ENCODE measurements around the gene CD1B. TPM values are rescaled to one million over a fixed set of nuclear protein-coding genes. Genes with fewer than 3 reads are reported as not detected.

Gene CD1B
- total and polyA plus RNA-seq, 4 donors: 0.02 to 0.30 TPM; not detected in 2

DNA sequence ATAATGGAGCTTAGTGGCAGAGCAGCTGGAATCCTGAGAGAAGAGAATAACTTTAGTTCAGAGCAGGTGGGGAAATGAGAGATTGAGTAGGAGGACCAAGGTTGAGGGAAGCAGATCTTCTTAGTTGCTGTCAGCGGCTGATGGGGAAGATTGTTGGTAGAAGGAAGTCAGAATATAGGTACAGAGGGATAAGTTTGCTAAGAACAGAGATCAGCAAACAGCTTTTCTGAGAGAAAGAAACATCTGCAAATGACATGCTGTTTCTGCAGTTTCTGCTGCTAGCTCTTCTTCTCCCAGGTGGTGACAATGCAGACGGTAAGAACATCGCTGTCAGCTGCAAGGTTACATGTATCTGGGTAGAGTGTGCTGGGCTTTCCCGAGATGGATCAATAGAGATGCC is 41.5 kb downstream of the CD1B start, which contains the start of gene CD1C:
Gene CD1C (plus strand): TSS at position 113 of the 400 bp plus-strand sequence. CDS start 142 bp downstream, at position 255.
- H3K9me3 ChIP-seq (ENCODE audit: control insufficient read depth in 4 of 4, insufficient read depth in 3 of 4, low read length in 3 of 4): no peaks in the 10 kb centered on the region
- no peaks in the 10 kb centered on the region for H3K36me3 ChIP-seq (ENCODE audit: control insufficient read depth in 4 of 4, insufficient read depth in 4 of 4, low read length in 4 of 4)
- no peak within 1 kb of the TSS for H3K4me3 ChIP-seq
- H3K27me3 ChIP-seq (ENCODE audit: control insufficient read depth in 3 of 3, insufficient read depth in 3 of 3, low read length in 2 of 3): no peaks in the 10 kb centered on the region
- no peak within 1 kb of the TSS for H3K27ac ChIP-seq (ENCODE audit: low read depth in 1 of 2, low read length in 1 of 2)
- ATAC-seq (ENCODE audit: insufficient read depth, low FRiP score): no peak
- H3K9ac ChIP-seq (ENCODE audit: insufficient read depth in 1 of 2, low read length in 2 of 2): no peak within 1 kb of the TSS
- TF ChIP-seq CTCF (IDR thresholded peaks at IDR 0.05; ENCODE audit: control extremely low read depth, extremely low read depth): no peak
- 79 to 88% methylated on average over 4 of the region's 4 CpGs for WGBS, 2 donors
- H3K4me1 ChIP-seq (ENCODE audit: control insufficient read depth in 5 of 5, insufficient read depth in 5 of 5, low read length in 5 of 5): no peaks in the 10 kb centered on the region
- DNase-seq: no peak

- ATAC-seq (ENCODE audit: insufficient read depth, low FRiP score) (no peak), DNase-seq (no peak)
- Histone ChIP-seq H3K9me3 (ENCODE audit: control insufficient read depth in 4 of 4, insufficient read depth in 3 of 4, low read length in 3 of 4) (peaks cover 0 to 3% (median 0%) of the 10 kb centered on the region in 4 donors), H3K4me3 (no peak overlapping the region), H3K27me3 (ENCODE audit: control insufficient read depth in 3 of 3, insufficient read depth in 3 of 3, low read length in 2 of 3) (no peaks in the 10 kb centered on the region), H3K36me3 (ENCODE audit: control insufficient read depth in 4 of 4, insufficient read depth in 4 of 4, low read length in 4 of 4) (no peaks in the 10 kb centered on the region), H3K9ac (ENCODE audit: insufficient read depth in 1 of 2, low read length in 2 of 2) (no peak overlapping the region), H3K4me1 (ENCODE audit: control insufficient read depth in 5 of 5, insufficient read depth in 5 of 5, low read length in 5 of 5) (no peaks in the 10 kb centered on the region), H3K27ac (ENCODE audit: low read depth in 1 of 2, low read length in 1 of 2) (no peak overlapping the region)
- 83 to 93% methylated on average over 1 of the region's 1 CpG for WGBS, 2 donors
- TF ChIP-seq CTCF (IDR thresholded peaks at IDR 0.05; ENCODE audit: control extremely low read depth, extremely low read depth): no peak
Observed at GRCh38 chr1:158286941-158287346, 44.4 kb downstream of the CD1B start.

DNA sequence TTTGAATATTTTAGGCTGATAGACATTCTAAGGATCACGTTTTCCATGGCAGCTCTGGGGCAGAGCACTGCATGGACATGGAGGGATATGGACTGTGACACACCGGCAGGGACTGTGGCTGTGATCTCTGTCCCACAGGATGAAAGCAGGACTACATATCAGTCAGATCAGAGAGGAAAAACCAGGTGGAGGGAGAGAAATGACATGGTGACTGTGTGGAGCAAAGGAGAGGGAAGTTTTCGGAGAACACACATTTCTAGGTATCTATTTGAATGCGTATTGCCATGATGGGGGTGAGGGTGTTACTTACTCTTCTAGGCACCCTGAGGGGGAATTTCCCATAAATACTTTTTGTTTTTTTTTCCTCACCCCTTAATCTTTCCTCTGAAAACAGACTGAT is 44.8 kb downstream of the CD1B start:
- ATAC-seq (ENCODE audit: insufficient read depth, low FRiP score) (no peak), DNase-seq (no peak)
- Histone ChIP-seq H3K4me3 (no peak overlapping the region), H3K36me3 (ENCODE audit: control insufficient read depth in 4 of 4, insufficient read depth in 4 of 4, low read length in 4 of 4) (no peaks in the 10 kb centered on the region), H3K27ac (ENCODE audit: low read depth in 1 of 2, low read length in 1 of 2) (peak overlapping the region in 1 of 2 donors; percentile 49), H3K9me3 (ENCODE audit: control insufficient read depth in 4 of 4, insufficient read depth in 3 of 4, low read length in 3 of 4) (peaks cover 0 to 3% (median 0%) of the 10 kb centered on the region in 4 donors), H3K27me3 (ENCODE audit: control insufficient read depth in 3 of 3, insufficient read depth in 3 of 3, low read length in 2 of 3) (no peaks in the 10 kb centered on the region), H3K4me1 (ENCODE audit: control insufficient read depth in 5 of 5, insufficient read depth in 5 of 5, low read length in 5 of 5) (no peaks in the 10 kb centered on the region), H3K9ac (ENCODE audit: insufficient read depth in 1 of 2, low read length in 2 of 2) (no peak overlapping the region)
- TF ChIP-seq CTCF (IDR thresholded peaks at IDR 0.05; ENCODE audit: control extremely low read depth, extremely low read depth): no peak
- 78 to 83% methylated on average over 4 of the region's 4 CpGs for WGBS, 2 donors

GRCh38 chr1:158285756-158286241 is 45.5 kb downstream of the CD1B start:
- no peaks in the 10 kb centered on the region for H3K4me1 ChIP-seq (ENCODE audit: control insufficient read depth in 5 of 5, insufficient read depth in 5 of 5, low read length in 5 of 5)
- H3K27ac ChIP-seq (ENCODE audit: low read depth in 1 of 2, low read length in 1 of 2): no peak overlapping the region
- WGBS, 2 donors: 17 to 35% methylated on average over 7 of the region's 7 CpGs
- peaks cover 0 to 3% (median 0%) of the 10 kb centered on the region in 4 donors for H3K9me3 ChIP-seq (ENCODE audit: control insufficient read depth in 4 of 4, insufficient read depth in 3 of 4, low read length in 3 of 4)
- TF ChIP-seq CTCF (IDR thresholded peaks at IDR 0.05; ENCODE audit: control extremely low read depth, extremely low read depth): no peak
- H3K36me3 ChIP-seq (ENCODE audit: control insufficient read depth in 4 of 4, insufficient read depth in 4 of 4, low read length in 4 of 4): no peaks in the 10 kb centered on the region
- DNase-seq: peak; percentile 9 to 25 (median 15)
- no peak overlapping the region for H3K4me3 ChIP-seq
- ATAC-seq (ENCODE audit: insufficient read depth, low FRiP score): peak; percentile 67
- H3K27me3 ChIP-seq (ENCODE audit: control insufficient read depth in 3 of 3, insufficient read depth in 3 of 3, low read length in 2 of 3): no peaks in the 10 kb centered on the region
- no peak overlapping the region for H3K9ac ChIP-seq (ENCODE audit: insufficient read depth in 1 of 2, low read length in 2 of 2)

Measured in lung (tissue), 12 donors.